Measurements from ENCODE around the gene TMEM87A. TPM values are rescaled to one million over a fixed set of nuclear protein-coding genes. Genes with fewer than 3 reads are reported as not detected.

TMEM87A gene
- polyA plus RNA-seq, 2 of the 4 experiments (the other 2 are of a cell fraction): 30.3 to 49.8 TPM

Small RNAs within 50 kb of the gene (small RNA-seq; reads per million reads assigned to genes)
- 1.8 to 164 (median 105) reads per million in 6 experiments for gene MIR627

Other genes starting within 250 kb of the TMEM87A start
- not detected in 2 replicates for gene PLA2G4D, start 178.9 kb downstream of the TMEM87A start, polyA plus RNA-seq (2011; rRNA removed)
- gene PLA2G4D, start 178.9 kb downstream of the TMEM87A start, polyA plus RNA-seq (2017; fragmentation: RNase III; extraction: RNeasy Plus Mini Kit Qiagen cat#74134 plus additional on column Dnase treatment): not detected in 3 replicates
- not detected in 2 replicates for gene PLA2G4F, start 116.8 kb downstream of the TMEM87A start, polyA plus RNA-seq (2011; rRNA removed)
- gene PLA2G4F, start 116.8 kb downstream of the TMEM87A start, polyA plus RNA-seq (2017; fragmentation: RNase III; extraction: RNeasy Plus Mini Kit Qiagen cat#74134 plus additional on column Dnase treatment): not detected in 3 replicates
- gene VPS39, start 65.1 kb downstream of the TMEM87A start, polyA plus RNA-seq (2011; rRNA removed): 33.3 and 38.1 TPM in 2 replicates
- gene VPS39, start 65.1 kb downstream of the TMEM87A start, polyA plus RNA-seq (2017; fragmentation: RNase III; extraction: RNeasy Plus Mini Kit Qiagen cat#74134 plus additional on column Dnase treatment): 16.7 to 19.5 TPM (median 18.3 TPM) in 3 replicates
- gene GANC, start 232 bp downstream of the TMEM87A start, polyA plus RNA-seq (2011; rRNA removed): 9.4 and 11.3 TPM in 2 replicates
- 6.9 to 8.0 TPM (median 7.8 TPM) in 3 replicates for gene GANC, start 232 bp downstream of the TMEM87A start, polyA plus RNA-seq (2017; fragmentation: RNase III; extraction: RNeasy Plus Mini Kit Qiagen cat#74134 plus additional on column Dnase treatment)
- gene CAPN3, start 86.1 kb upstream of the TMEM87A start, polyA plus RNA-seq (2011; rRNA removed): 1.1 and 1.8 TPM in 2 replicates
- 0.25 to 0.58 TPM (median 0.25 TPM) in 3 replicates for gene CAPN3, start 86.1 kb upstream of the TMEM87A start, polyA plus RNA-seq (2017; fragmentation: RNase III; extraction: RNeasy Plus Mini Kit Qiagen cat#74134 plus additional on column Dnase treatment)
- 19.3 and 19.4 TPM in 2 replicates for gene ZNF106, start 217.7 kb upstream of the TMEM87A start, polyA plus RNA-seq (2011; rRNA removed)
- 7.7 to 8.4 TPM (median 7.8 TPM) in 3 replicates for gene ZNF106, start 217.7 kb upstream of the TMEM87A start, polyA plus RNA-seq (2017; fragmentation: RNase III; extraction: RNeasy Plus Mini Kit Qiagen cat#74134 plus additional on column Dnase treatment)
- 25.9 and 33.6 TPM in 2 replicates for gene SNAP23, start 222.2 kb upstream of the TMEM87A start, polyA plus RNA-seq (2011; rRNA removed)
- gene SNAP23, start 222.2 kb upstream of the TMEM87A start, polyA plus RNA-seq (2017; fragmentation: RNase III; extraction: RNeasy Plus Mini Kit Qiagen cat#74134 plus additional on column Dnase treatment): 44.5 to 52.0 TPM (median 51.2 TPM) in 3 replicates

All from A549 (cell line).